HG03108 (cell line): ENCODE results near the gene SLC12A4.

Experiments
- ATAC-seq: cut with Tn5 transposase; IDR thresholded peaks from one replicate; pipeline ENCODE4 v1.9.1; 2021; ENCODE audit warnings: moderate library complexity; ENCODE audit not compliant: unreplicated experiment

The SLC12A4 gene

GRCh38 chr16:67963662-67964321, 4.6 kb downstream of the SLC12A4 start:
- no peak for ATAC-seq

- no peak for ATAC-seq
Observed at GRCh38 chr16:67963292-67963661, 5.2 kb downstream of the SLC12A4 start.

DNA sequence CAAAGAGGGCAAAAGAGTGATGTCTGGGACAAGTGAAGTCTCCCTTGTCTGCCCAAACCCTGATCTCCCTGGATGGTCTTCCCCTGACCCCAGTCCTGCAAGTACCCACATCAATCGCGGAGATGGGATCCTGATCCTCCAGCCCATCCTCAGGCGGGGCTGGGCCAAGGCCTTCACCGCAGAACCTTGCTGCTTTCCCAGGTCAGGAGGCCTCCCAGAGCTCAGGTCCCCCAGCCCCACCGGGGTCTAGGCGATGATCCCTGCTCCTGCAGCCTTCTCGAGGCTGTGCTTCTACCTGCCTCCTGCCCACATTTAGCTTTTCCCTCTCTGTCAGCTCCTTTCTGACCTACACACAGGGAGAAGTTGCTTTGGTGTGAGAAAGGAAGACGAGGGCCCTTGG, 6.3 kb downstream of the SLC12A4 start:
- ATAC-seq = no peak

GRCh38 chr16:67961551-67961957, 6.9 kb downstream of the SLC12A4 start:
- no peak for ATAC-seq

DNA sequence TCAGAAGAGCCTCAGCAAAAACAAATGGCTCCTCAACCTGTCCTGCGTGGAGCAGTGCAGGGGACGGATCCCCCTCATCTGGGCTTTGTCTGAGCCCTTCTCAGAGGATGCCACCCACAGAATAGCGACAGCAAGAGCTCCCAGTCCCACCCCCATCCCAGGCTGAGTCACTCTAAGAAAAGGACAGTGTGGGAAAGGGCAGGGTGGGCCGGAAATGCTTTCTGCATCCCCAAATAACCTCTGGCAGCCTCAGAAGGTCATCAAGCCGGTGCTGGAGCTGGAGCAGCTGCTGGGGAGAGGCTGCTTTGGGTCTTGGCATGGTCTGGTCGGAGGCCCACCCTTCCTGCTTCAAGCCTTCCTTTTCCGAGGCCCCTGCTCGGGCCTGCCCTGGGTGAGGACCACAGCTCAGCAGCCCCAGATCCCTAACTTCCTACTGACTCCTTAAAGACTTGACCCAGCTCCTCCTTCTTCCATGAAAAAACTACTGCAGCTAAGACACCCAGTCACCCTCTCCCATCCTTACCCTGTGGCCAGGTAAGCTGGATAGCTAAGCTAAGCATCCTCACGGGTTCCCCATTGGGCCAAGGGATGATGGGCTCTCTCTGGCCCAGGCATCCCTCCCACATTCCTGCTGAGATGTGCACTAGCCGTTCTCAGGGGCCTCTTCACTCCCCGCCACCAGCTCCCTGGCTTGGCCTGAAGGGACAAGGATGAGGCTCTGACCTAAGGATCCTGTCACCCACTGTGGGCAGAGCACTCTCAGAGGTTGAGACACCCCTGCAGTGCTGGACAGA, 8.7 kb downstream of the SLC12A4 start:
- ATAC-seq = no peak

- ATAC-seq = no peak
Observed at GRCh38 chr16:67957622-67958021, 10.8 kb downstream of the SLC12A4 start.

- no peak for ATAC-seq
Observed at GRCh38 chr16:67954421-67955196, 13.8 kb downstream of the SLC12A4 start.

DNA sequence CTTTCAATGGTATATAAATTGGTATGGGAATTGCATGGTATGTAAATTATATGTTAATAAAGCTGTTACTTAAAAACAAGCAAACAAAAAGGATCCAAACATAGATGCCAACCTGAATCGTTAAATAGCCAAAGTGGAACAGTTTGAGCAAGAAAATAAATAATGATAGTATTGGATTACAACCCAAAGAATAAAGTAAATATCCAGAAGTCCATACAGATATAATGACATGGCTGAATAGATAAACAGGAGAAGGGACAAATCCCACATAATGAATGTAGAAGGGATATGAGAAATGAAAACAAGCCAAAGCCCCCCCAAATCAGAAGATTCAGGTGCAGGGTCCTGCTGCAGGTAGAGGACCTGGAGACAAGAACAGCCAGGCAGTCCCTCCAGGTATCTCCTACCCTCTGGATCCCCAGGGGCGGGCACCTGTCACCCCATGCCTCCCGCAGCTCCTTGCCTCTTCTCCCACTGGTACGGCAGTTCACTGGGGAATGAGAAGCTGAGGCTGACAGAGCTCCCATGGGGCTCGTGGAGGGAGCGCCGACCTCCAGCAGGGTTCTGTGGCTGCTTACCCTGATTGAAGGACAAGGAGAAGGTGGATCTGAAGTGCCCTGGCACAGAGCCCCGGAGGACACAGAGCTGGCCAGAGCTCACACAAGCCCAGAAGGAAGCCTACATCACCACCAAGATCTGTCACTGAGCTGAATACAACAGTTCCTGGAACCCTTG, 14.6 kb downstream of the SLC12A4 start:
- no peak for ATAC-seq

- no peak for ATAC-seq
Observed at GRCh38 chr16:67951485-67951884, 17.0 kb downstream of the SLC12A4 start.

DNA sequence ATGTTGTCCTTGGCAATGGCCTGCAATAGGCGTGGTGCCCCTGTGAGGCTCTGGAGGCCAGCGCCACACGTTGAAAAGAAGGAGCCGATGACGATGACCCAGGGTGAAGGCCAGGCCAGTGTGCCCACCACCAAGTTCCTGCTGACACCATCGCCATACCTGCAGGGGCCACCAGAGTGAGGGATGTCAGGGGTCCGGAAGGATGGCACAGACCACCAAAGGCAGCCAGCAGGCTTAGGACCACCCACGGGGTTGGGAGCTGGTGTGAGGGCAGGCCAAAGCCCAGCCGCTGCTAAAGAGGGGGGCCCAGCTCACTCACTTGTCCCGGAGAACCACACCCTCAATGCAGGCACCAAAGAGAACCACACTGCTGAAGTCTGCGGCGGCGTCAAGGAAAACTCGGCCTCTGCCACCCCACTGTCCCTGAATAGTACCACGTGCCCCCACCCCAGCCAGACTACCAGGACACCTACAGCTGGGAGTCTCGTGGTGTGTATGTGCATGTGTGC, 18.0 kb downstream of the SLC12A4 start:
- ATAC-seq = no peak

- ATAC-seq = no peak
Observed at GRCh38 chr16:67949645-67950044, 18.8 kb downstream of the SLC12A4 start.

DNA sequence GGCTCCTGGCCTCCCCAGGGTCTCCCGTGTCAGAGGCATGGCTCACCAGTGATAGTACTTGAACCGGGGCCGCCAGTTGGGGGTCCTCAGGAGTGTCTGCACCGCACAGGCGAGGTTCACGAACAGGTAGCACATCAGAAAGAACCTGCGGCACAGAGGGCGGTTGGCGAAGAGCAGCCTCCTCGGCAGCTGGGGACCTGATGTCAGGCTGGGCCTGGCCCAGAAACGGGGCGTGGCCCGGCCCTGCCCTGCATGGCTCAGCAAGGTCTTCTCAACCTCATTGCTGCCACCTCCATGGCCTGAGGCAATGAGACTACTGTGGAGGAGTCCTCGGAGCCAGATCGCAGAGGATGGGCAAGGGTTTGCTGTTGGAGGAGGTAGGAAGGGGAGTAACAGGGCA, 20.4 kb downstream of the SLC12A4 start:
- no peak for ATAC-seq

DNA sequence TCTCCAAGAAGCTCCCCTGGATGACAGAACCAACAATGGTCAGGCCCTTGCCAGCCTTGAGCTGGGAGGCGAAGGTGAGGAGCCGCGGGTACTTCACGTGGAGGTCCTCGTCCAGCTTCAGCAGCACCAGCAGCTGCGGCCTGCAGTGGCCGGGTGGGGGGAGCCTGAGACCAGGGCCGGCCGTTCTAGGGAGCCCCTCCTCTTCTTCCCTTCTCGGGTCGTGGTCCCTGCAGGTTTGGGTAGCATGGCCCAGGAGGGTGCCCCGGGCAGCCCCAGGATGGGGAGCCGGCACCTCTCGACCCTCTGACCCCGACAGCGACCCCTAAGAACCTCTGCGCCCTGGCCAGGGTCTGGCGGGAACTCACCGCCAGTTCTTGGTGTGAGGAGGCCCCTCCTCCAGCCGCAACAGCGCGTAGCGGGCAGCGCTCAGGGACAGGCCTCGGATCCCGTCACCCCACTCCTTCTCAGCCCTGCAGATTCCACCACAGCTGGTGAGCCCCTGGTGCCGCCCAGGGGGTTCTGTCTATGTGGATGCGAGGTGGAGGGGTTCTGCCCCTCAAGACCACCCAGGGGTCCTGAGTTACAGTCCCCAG, 21.4 kb downstream of the SLC12A4 start:
- no peak for ATAC-seq

DNA sequence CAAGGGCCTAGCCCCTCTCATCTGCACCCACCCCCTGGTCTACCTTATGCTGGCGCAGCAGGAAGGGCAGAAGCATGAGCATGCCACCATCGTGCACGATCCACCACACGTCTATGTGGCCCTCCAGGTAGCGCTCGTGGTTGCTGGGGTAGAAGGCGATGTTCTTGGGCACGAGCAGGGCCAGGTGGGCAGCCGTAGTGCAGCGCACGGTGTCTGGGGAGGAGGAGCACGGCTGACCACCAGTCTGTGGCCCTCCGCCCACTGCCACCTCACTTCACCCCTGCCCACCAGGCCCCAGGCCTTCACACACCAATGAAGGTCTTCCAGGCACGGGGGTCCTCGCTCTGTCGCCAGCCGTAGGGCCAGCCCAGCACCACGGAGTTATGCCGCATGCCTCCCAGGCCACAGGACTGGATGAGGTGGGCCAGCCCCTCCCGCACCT, 22.3 kb downstream of the SLC12A4 start:
- no peak for ATAC-seq

DNA sequence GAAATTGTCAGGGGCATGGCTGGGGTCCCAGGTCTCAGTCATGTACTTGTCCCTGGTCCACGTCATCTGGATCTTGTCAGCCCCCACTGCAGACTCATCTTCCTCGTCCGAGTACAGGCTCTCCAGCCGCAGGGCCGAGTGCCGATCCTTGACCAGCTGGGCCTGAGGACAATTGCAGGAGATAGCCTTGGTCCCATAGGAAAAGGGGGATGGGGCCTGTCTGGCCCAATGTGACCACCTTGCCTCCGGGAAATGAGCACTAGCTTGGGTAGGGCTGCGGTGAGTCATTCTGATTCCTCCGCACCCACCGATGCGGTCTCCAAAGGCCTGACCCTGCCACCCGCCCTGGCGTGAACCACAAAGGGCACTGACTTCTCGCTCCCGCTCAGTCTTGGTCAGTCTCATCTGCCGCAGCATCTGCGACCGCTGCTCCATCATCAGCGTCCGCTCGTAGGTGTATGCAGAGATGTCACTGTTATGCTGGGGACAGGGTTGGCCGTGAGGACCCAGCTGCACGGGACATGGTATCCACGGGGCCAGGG, 23.0 kb downstream of the SLC12A4 start:
- ATAC-seq = no peak

DNA sequence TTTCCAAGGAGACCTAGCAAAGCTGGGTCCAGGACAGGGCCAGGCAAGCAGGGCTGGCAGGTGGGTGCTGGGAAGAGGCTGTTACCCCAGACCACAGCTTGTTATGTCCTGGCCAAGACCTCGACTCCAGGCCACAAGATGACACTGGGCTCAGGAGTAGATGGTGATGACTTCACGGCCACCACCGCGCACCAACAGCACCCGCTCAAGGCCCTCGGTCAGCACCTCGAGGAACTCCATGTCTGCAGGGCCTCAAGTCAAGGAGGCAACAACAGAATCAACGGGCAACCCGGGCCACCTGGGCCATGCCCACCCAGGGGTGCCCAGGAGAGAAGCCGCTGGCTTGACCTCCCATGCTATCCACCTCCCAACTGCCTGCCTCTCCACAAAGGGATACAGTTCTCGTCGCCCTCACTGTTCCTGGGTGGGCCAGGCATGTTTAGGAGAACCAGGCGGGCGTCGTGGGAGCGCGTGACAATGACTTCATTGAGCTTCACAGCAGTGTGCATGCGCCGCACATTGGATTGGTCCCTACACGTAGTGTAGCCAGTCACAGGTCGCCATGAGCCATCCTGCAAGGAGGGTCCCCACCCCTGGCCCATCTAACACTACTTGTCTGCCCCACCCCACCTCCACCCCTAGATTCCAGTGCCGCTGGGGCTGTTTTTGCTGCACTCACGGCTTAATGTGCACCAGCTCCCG, 23.6 kb downstream of the SLC12A4 start:
- no peak for ATAC-seq

DNA sequence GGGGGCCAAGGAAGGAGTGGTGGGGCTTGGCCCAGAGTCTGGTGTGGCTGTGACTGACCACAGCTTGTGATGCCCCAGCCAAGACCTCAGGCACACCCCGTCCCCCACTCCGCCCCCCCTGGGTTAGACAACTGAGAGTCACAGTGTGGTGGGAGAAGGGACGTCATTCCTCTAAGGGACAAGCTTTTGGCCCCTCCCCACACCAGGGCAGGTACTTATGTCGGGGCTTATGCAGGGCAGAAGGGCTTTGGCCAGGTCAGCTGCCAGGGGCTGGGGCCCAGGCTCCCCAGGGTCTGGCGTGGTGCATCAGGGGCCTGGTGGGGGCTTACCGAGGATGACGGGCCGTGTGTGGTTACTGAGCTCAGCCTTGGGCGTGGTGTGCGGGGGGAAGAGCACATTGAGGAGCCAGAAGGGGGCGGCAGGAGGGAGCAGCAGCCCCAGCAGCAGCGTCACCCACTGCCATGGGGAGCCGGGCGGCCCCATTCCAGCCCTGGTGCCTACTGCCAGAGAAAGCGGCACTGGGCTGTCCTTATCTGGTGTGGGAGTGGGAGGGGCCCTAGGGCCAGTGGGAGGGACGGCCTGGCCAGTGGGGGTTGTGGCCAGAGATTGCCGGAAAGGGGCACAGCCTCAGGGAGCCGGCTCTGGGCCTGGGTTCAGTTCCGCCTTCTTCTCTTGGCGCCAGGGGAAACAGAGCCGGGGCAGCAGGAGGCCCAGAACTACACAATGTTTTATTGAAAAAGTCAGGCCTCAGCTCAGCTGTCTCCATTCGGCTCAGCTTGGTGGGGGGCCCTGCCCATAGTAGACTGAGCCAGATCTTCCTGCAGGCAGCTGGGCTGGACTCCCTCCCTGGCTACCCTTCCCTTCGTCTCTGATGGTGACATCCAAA, 24.6 kb downstream of the SLC12A4 start, which contains the start of gene LCAT:
LCAT (minus strand) TSS at position 502 of the 886 bp plus-strand sequence; CDS start at position 483, 19 bp downstream.
- no peak for ATAC-seq

GRCh38 chr16:67943256-67943618, 25.2 kb downstream of the SLC12A4 start:
- ATAC-seq = no peak
